Fibroblast of the aortic adventitia (primary cell): Measurements from ENCODE around the gene TSPAN32. TPM values are rescaled to one million over a fixed set of nuclear protein-coding genes. Genes with fewer than 3 reads are reported as not detected.
A peak's percentile ranks its signal among the peaks of the same experiment; 100 is the strongest.

Source experiments
- DNase-seq: peaks from one replicate; pipeline ENCODE4 v3.0.0-alpha.2; 2010; ENCODE audit warnings: low read depth
- H3K4me3 ChIP-seq: 2 replicates; pipeline ENCODE4 v1.5.1; 2011; ENCODE audit warnings: low read depth, mild to moderate bottlenecking, control low read depth, low read length, moderate library complexity
- CTCF ChIP-seq: IDR thresholded peaks from 2 replicates; pipeline ENCODE4 v1.5.1; 2011; ENCODE audit warnings: mild to moderate bottlenecking, low read length, control low read depth, inconsistent platforms; ENCODE audit not compliant: insufficient read depth
- total RNA-seq: library from RNA; depleted of rRNA; stranded (reverse); fragments of >200 nt; gene quantifications from 2 replicates; pipeline ENCODE4 v1.2.3, GENCODE V29; 2012; ENCODE audit warnings: low replicate concordance

Gene TSPAN32
- total RNA-seq, 1 donor, result under 0.01 TPM

DNA sequence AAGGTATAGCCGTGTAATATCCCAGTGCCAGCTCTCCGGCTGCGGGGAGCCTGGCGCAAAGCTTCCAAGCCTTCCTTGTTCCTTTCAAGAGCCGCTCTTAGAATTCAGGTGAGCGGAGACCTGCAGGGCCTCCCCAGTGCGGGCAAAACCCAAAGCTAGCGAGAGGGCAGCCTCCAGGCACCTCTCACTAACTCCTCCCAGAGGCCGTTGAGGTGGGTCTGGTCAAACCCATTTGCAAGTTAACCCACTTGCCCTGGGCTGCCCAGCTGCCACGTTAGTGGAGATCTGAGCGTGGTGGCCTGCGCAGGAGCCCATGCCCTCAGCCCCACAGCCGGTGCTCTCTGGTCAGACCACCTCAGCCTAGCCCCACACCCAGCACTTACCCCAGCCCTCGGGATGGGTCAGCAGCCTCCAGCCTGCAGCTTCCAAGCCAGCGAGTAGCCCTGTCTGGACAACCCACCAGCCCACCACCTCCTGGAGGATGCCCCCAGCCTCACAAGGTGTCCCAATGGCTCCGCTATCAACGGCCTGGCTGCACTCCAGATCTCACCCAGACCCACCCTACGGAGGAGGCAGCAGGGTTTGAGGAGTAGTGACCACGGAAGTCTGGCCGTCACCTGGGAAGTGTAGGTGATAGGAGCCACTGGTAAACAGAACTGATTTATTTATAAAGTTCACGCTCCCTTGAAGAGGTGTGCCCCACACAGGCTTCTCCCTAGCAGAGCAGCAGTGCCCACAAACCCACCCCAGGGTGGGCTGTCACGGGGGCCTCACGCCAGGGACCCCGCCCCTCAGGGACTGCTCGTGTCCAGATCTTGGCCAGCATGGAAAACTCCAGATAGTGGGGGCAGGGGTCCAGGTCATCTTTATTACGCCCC is 33.7 kb upstream of the TSPAN32 start:
- no peak for DNase-seq
- no peak overlapping the region for H3K4me3 ChIP-seq
- no peak for TF ChIP-seq CTCF

- no peak overlapping the region for H3K4me3 ChIP-seq
- peak; percentile 2 for DNase-seq
These were observed 32.8 kb upstream of the TSPAN32 start for GRCh38 chr11:2268729-2269600.

GRCh38 chr11:2269601-2270321 is 32.1 kb upstream of the TSPAN32 start:
- TF ChIP-seq CTCF, result no peak
- no peak overlapping the region for H3K4me3 ChIP-seq
- DNase-seq, result peak; percentile 29

More at GRCh38 chr11:2268729-2269600, 32.8 kb upstream of the TSPAN32 start:
- no peak for TF ChIP-seq CTCF

- TF ChIP-seq CTCF, result no peak
- DNase-seq, result no peak
- H3K4me3 ChIP-seq, result no peak within 1 kb of the TSS
These were observed 31.3 kb upstream of the TSPAN32 start, which contains the start of gene ASCL2 for GRCh38 chr11:2270322-2271076. Gene ASCL2, minus strand, starts transcription at chr11:2270588. Its CDS starts 256 bp downstream, at chr11:2270332.

- H3K4me3 ChIP-seq, result no peak overlapping the region
- no peak for DNase-seq
- no peak for TF ChIP-seq CTCF
These were observed 30.8 kb upstream of the TSPAN32 start for GRCh38 chr11:2271077-2271326.
